WERI-Rb-1 (cell line): ENCODE measurements around the gene RSPH1.

ENCODE experiments used
- DNase-seq: peaks from one replicate; pipeline ENCODE4 v3.0.0-alpha.2; 2020
- H3K27ac ChIP-seq: fragments of 250-450 bp; sonication (Bioruptor Pico); 2 replicates; pipeline ENCODE4 v1.5.1; 2020; ENCODE audit warnings: mild to moderate bottlenecking, moderate library complexity
- H3K27me3 ChIP-seq: fragments of 250-450 bp; sonication (Bioruptor Pico); 2 replicates; pipeline ENCODE4 v1.5.1; 2021; ENCODE audit warnings: mild to moderate bottlenecking, low read depth, moderate library complexity; ENCODE audit not compliant: insufficient read depth, severe bottlenecking
- H3K36me3 ChIP-seq: fragments of 250-450 bp; sonication (Bioruptor Pico); 2 replicates; pipeline ENCODE4 v1.5.1; 2020; ENCODE audit warnings: mild to moderate bottlenecking, moderate library complexity
- H3K4me3 ChIP-seq: 2 replicates; pipeline ENCODE4 v1.5.1; 2011; ENCODE audit warnings: low read depth, mild to moderate bottlenecking, control low read depth, low read length
- H3K9me3 ChIP-seq: fragments of 250-450 bp; sonication (Bioruptor Pico); 2 replicates; pipeline ENCODE4 v1.5.1; 2021; ENCODE audit warnings: mild to moderate bottlenecking, moderate library complexity; ENCODE audit not compliant: severe bottlenecking
- TF ChIP-seq, protein P1 (sequence below): IDR thresholded peaks from 2 replicates; pipeline ENCODE4 v1.5.1; 2011; ENCODE audit warnings: low read depth, mild to moderate bottlenecking, control low read depth, inconsistent platforms, low read length

Gene RSPH1

DNA sequence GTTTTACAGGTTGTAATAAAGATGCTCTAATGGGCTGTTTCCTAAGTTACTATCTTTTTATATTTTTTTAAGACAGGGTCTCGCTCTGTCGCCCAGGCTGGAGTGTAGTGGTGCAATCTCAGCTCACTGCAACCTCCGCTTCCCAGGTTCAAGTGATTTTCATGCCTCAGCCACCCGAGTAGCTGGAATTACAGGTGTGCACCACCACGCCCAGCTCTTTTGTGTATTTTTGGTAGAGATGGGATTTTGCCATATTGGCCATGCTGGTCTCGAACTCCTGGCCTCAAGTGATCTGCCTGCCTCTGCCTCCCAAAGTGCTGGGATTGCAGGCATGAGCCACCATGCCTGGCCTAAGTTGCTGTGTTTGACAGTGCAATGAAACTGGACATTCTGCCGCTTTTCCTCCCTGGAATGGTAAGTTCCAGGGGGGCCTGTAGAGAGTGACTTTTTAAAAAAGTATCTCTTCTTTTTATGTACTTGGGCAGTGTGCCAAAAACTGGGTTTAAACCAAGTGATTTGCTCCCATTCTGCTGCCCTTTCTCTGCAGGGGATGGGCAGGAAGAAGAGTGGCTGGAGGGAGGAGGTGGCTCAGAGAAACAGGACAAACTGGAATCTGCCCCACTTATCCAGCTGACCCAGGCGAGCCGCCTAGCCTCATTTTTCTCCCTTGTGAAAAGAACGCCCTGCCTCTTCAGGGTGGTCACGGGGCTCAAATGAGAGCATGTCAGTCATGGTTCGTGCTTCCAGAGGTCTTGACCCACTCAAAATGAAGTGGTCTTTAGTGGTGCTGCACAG, 19.9 kb upstream of the RSPH1 start:
- Histone ChIP-seq H3K36me3 (no peaks in the 10 kb centered on the region), H3K27me3 (peaks cover 18% of the 10 kb centered on the region), H3K9me3 (no peaks in the 10 kb centered on the region), H3K27ac (no peak overlapping the region), H3K4me3 (no peak overlapping the region)
- TF ChIP-seq, protein P1, sequence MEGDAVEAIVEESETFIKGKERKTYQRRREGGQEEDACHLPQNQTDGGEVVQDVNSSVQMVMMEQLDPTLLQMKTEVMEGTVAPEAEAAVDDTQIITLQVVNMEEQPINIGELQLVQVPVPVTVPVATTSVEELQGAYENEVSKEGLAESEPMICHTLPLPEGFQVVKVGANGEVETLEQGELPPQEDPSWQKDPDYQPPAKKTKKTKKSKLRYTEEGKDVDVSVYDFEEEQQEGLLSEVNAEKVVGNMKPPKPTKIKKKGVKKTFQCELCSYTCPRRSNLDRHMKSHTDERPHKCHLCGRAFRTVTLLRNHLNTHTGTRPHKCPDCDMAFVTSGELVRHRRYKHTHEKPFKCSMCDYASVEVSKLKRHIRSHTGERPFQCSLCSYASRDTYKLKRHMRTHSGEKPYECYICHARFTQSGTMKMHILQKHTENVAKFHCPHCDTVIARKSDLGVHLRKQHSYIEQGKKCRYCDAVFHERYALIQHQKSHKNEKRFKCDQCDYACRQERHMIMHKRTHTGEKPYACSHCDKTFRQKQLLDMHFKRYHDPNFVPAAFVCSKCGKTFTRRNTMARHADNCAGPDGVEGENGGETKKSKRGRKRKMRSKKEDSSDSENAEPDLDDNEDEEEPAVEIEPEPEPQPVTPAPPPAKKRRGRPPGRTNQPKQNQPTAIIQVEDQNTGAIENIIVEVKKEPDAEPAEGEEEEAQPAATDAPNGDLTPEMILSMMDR = no peak
- DNase-seq = no peak

DNA sequence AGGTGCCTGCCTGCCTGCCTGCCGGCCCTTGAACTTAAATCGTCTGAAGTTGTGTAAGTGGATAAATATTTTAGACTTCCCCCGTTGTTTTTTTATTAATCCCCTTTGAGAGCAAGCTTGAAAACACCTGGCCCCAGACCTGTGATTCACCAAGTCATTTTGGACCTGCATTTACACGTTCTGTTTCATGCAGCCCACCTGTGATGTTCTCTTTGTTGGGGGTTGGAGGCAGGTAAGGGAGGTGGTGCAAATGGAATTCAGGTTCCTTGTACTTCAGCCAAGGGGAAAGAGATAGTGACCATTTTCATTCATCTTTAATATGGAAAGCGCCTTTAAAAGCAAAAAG, 18.8 kb upstream of the RSPH1 start:
- H3K9me3 ChIP-seq = no peaks in the 10 kb centered on the region
- TF ChIP-seq, protein P1 = no peak
- no peak overlapping the region for H3K27ac ChIP-seq
- H3K27me3 ChIP-seq = peaks cover 18% of the 10 kb centered on the region
- no peaks in the 10 kb centered on the region for H3K36me3 ChIP-seq
- no peak for DNase-seq
- peak overlapping the region; percentile 52 for H3K4me3 ChIP-seq

DNA sequence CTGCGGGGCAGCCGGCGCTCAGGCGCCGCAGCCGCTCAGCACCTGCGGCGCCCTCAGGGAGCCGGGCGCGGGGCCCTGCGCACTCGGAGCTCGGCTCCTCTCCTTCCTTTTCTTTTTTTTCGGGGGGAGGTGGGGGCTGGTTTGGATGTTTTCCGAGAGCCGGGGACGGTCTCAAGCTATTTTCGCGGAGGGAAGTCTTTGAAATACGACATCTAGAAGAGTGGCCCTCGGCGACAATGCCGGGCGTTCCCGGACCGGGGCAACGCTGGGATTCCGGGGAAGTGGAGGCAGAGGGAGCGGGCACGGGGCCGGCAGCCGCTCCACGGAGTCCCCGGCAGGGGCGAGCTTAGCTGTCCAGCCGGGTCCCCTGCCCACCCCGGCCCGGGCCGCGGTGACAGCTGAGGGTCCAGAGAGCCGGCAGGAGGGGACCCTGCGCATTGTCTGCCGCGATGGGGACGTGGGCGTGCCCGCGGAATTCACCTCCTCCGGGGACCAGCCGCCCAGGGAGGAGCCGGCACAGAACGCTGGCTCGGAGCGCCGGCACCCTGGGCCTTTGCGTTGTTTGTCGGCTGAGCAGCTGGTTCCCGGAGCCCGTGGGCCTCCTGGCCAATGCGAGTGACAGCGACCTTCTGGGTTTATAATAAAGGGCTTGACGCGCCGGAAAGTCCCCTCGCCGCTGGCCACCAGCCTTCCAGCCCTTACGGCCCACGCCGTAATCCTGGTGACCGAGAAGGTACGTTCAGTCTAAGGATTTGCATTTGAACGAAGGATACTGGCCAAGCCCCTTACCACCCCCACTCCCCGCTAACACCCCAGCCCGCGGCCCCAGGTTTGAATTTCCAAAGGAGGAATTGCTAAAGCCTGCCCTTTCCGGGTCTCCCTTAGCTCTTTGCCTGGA, 18.2 kb upstream of the RSPH1 start:
- no peaks in the 10 kb centered on the region for H3K9me3 ChIP-seq

DNA sequence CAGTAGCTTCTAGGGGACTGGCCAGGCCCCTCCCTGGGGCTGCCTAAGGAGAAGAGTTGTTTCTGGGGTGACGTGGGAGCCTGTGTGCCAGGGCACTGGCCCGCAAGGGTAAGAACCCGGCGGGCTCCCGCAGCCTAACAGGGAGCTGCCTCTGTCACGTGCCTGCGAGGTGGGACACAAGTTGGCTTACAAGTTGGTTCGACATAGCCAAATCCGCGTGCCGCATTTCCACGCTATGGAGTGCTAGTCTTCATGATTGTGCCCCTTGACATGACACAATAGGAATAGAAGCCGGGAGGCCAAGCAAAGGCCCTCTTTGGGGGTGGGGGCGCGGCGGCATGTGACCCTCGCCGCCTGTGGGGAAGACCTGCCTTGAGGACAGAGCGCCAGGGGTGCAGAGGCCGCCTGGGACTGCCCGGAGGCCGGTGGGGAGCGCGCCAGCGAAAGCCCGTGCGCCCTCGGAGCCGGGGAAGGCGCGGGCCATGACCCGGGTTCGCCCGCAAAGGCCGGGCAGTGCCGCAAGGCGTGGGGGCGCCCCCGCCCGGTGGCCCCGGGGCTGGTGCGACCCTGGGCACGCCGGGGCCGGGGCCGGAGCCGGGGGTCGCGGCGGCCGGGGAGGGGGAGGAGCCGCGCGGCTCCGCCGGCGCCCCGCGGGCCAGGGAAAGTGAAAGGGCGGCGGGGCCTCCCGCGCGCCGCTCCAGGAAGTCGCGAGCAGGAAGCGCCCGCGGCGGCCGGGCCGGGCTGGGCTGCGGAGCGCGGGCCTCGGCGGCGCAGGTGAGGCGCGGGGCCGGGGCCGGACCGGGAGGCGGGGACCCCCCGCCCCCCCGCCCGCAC, 17.3 kb upstream of the RSPH1 start, which contains the start of gene SLC37A1:
TSS of gene SLC37A1 (plus strand) at position 702 of the 834 bp plus-strand sequence. CDS start 4,603 bp downstream, outside the sequence.
- TF ChIP-seq, protein P1 = peak; percentile 34; the same call in 1 of the 2 replicates
- DNase-seq = no peak
- no peaks in the 10 kb centered on the region for H3K36me3 ChIP-seq
- H3K4me3 ChIP-seq = peak within 1 kb of the TSS; percentile 52
- no peak within 1 kb of the TSS for H3K27ac ChIP-seq
- H3K9me3 ChIP-seq = no peaks in the 10 kb centered on the region
- peaks cover 18% of the 10 kb centered on the region for H3K27me3 ChIP-seq

More for the DNA sequence above, 18.2 kb upstream of the RSPH1 start:
- TF ChIP-seq, protein P1 = no peak
- Histone ChIP-seq H3K4me3 (peak overlapping the region; percentile 52), H3K27ac (no peak overlapping the region), H3K36me3 (no peaks in the 10 kb centered on the region), H3K27me3 (peaks cover 18% of the 10 kb centered on the region)
- peak; percentile 44 for DNase-seq

DNA sequence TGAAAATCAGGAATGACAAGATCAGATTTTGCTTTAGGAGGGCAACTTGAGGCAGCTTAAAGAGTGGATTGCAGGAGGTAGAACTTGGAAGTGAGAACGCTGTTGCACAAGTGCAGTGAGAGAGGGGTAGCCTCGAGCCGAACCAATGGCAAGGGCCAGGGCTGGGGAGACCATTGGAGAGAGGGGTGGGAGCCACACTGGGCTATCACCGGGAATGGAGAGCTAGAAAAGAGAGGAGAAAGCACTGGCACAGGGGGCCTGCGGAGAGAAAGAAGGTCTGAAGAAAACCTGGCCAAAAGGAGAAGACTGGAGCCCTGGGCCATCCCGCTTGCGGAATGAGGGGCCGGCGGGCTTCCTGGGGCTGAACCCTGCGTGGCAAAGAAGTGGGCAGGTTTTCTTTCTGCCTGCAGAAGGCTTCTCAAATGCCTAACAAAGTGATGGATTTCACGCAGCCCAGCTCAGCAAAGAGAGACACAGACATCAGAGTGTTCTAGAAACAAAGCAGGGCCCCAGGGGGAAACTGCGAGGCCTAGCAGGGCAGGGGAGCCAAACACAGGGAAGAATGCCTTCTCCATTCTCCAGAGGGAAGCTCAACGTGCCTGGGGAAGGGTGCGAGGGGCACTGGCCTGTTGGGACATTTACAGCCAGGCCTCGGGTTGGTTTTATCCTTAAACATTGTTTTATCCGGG, 16.5 kb upstream of the RSPH1 start:
- Histone ChIP-seq H3K27ac (no peak overlapping the region), H3K9me3 (no peaks in the 10 kb centered on the region), H3K4me3 (no peak overlapping the region), H3K36me3 (no peaks in the 10 kb centered on the region), H3K27me3 (peaks cover 18% of the 10 kb centered on the region)
- DNase-seq = no peak
- TF ChIP-seq, protein P1 = no peak
